8988T (cell line): ENCODE data around the gene PROM1.

ENCODE experiments used
- DNase-seq: peaks from one replicate; pipeline ENCODE4 v3.0.0; 2011

The PROM1 gene

GRCh38 chr4:16083241-16084191 lies at the start of gene PROM1:
Gene PROM1 (minus strand): TSS chr4:16084023. CDS start chr4:16075906, 8,117 bp downstream.
- no peak for DNase-seq

GRCh38 chr4:16133406-16133805 lies 49.6 kb upstream of the PROM1 start:
- no peak for DNase-seq

- no peak for DNase-seq
Measured at GRCh38 chr4:16131293-16131692, 47.5 kb upstream of the PROM1 start.

GRCh38 chr4:16129336-16129735 lies 45.5 kb upstream of the PROM1 start:
- no peak for DNase-seq

GRCh38 chr4:16126714-16127113 lies 42.9 kb upstream of the PROM1 start:
- DNase-seq: no peak

- no peak for DNase-seq
Measured at GRCh38 chr4:16125571-16126445, 42.0 kb upstream of the PROM1 start.

GRCh38 chr4:16124232-16124631 lies 40.4 kb upstream of the PROM1 start:
- no peak for DNase-seq

GRCh38 chr4:16123356-16124084 lies 39.7 kb upstream of the PROM1 start:
- DNase-seq: no peak

- DNase-seq: no peak
Measured at GRCh38 chr4:16122784-16123183, 39.0 kb upstream of the PROM1 start.

GRCh38 chr4:16122308-16122711 lies 38.5 kb upstream of the PROM1 start:
- DNase-seq: no peak

GRCh38 chr4:16120720-16121119 lies 36.9 kb upstream of the PROM1 start:
- no peak for DNase-seq

- no peak for DNase-seq
Measured at GRCh38 chr4:16119981-16120380, 36.2 kb upstream of the PROM1 start.

- DNase-seq: no peak
Measured at GRCh38 chr4:16118090-16118489, 34.3 kb upstream of the PROM1 start.

- no peak for DNase-seq
Measured at GRCh38 chr4:16117164-16117563, 33.3 kb upstream of the PROM1 start.

GRCh38 chr4:16116493-16116990 lies 32.7 kb upstream of the PROM1 start:
- no peak for DNase-seq

GRCh38 chr4:16116019-16116418 lies 32.2 kb upstream of the PROM1 start:
- no peak for DNase-seq

GRCh38 chr4:16114546-16114945 lies 30.7 kb upstream of the PROM1 start:
- DNase-seq: no peak

- DNase-seq: no peak
Measured at GRCh38 chr4:16113741-16114140, 29.9 kb upstream of the PROM1 start.

- DNase-seq: no peak
Measured at GRCh38 chr4:16111533-16111932, 27.7 kb upstream of the PROM1 start.

GRCh38 chr4:16110661-16111290 lies 27.0 kb upstream of the PROM1 start:
- no peak for DNase-seq

GRCh38 chr4:16110199-16110598 lies 26.4 kb upstream of the PROM1 start:
- DNase-seq: no peak

GRCh38 chr4:16109256-16109655 lies 25.4 kb upstream of the PROM1 start:
- no peak for DNase-seq
